Measurements from ENCODE around the gene TACC2.

The TACC2 gene

DNA sequence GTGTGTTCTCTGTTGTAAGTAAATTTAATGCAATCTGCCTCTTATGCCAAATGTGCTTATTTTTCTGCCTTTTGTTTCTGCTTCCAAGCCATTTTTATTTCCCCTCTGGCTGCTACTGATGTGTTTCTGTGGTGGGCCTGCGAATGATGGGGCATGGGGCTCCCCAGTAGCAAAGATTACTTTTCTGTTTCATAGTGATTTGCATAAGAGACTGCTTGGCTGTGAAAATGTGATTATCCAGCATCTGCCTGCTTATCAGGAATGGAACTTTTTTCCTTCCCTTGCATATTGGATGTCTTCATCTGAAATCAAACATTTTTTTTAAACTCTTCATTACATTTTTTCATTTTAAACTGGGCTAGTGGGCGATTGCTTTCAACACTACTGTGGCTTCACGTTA, 224.4 kb downstream of the TACC2 start:
- ChIA-PET CTCF (interaction anchor here (1.1 kb wide), 1 partner anchor 70 kb away, joined by 5 read pairs; no protein-coding TSS in a partner anchor), POLR2A (no interaction called here)
- DNase-seq (ENCODE audit: low read depth, low spot score) = no peak
- H3K4me3 ChIP-seq (ENCODE audit: low read depth, low read length) = no peak overlapping the region
- TF ChIP-seq CTCF (IDR thresholded peaks at IDR 0.05; ENCODE audit: insufficient read depth, low read length, missing control alignments) = no peak

GRCh38 chr10:122213766-122214165, 224.8 kb downstream of the TACC2 start:
- TF ChIP-seq CTCF (IDR thresholded peaks at IDR 0.05; ENCODE audit: insufficient read depth, low read length, missing control alignments) = no peak
- POLR2A ChIA-PET = no interaction called here
- DNase-seq (ENCODE audit: low read depth, low spot score) = no peak
- CTCF ChIA-PET = interaction anchor here (1.1 kb wide), 1 partner anchor 70 kb away, joined by 5 read pairs; no protein-coding TSS in a partner anchor
- no peak overlapping the region for H3K4me3 ChIP-seq (ENCODE audit: low read depth, low read length)

- DNase-seq (ENCODE audit: low read depth, low spot score) = no peak
- ChIA-PET POLR2A (no interaction called here), CTCF (no interaction called here)
- no peak overlapping the region for H3K4me3 ChIP-seq (ENCODE audit: low read depth, low read length)
- no peak for TF ChIP-seq CTCF (IDR thresholded peaks at IDR 0.05; ENCODE audit: insufficient read depth, low read length, missing control alignments)
Measured at GRCh38 chr10:122216047-122216446, 227.1 kb downstream of the TACC2 start.

- TF ChIP-seq CTCF (IDR thresholded peaks at IDR 0.05; ENCODE audit: insufficient read depth, low read length, missing control alignments) = no peak
- H3K4me3 ChIP-seq (ENCODE audit: low read depth, low read length) = no peak overlapping the region
- ChIA-PET CTCF (no interaction called here), POLR2A (no interaction called here)
- DNase-seq (ENCODE audit: low read depth, low spot score) = no peak
Measured at GRCh38 chr10:122219340-122219739, 230.4 kb downstream of the TACC2 start.

- DNase-seq (ENCODE audit: low read depth, low spot score) = no peak
- ChIA-PET POLR2A (interaction anchor here (1.1 kb wide), 1 partner anchor 293 kb away, joined by 3 read pairs; the partner anchor contains the start of gene ATE1), CTCF (interaction anchor here (1.0 kb wide), 1 partner anchor 47 kb away, joined by 5 read pairs; no protein-coding TSS in a partner anchor)
- H3K4me3 ChIP-seq (ENCODE audit: low read depth, low read length) = no peak overlapping the region
- no peak for TF ChIP-seq CTCF (IDR thresholded peaks at IDR 0.05; ENCODE audit: insufficient read depth, low read length, missing control alignments)
Measured at GRCh38 chr10:122220736-122221135, 231.8 kb downstream of the TACC2 start.

GRCh38 chr10:122221958-122222357, 233.0 kb downstream of the TACC2 start:
- ChIA-PET CTCF (no interaction called here), POLR2A (no interaction called here)
- no peak overlapping the region for H3K4me3 ChIP-seq (ENCODE audit: low read depth, low read length)
- DNase-seq (ENCODE audit: low read depth, low spot score) = no peak
- no peak for TF ChIP-seq CTCF (IDR thresholded peaks at IDR 0.05; ENCODE audit: insufficient read depth, low read length, missing control alignments)
